Type B pancreatic cell (in vitro differentiated cells): ENCODE results near the gene USP7. TPM values are rescaled to one million over a fixed set of nuclear protein-coding genes. Genes with fewer than 3 reads are reported as not detected.

Experiments used
- DNase-seq: peaks from one replicate; pipeline ENCODE4 v3.0.0; 2021; ENCODE audit warnings: mixed read lengths; ENCODE audit not compliant: unreplicated experiment; ENCODE audit errors: extremely low spot score
- H3K27ac Mint-ChIP-seq: 2 replicates; pipeline ENCODE4 v1.8.0; 2021; ENCODE audit warnings: mild to moderate bottlenecking, mixed read lengths
- H3K27me3 Mint-ChIP-seq: 2 replicates; pipeline ENCODE4 v1.8.0; 2021; ENCODE audit warnings: mixed read lengths
- H3K36me3 Mint-ChIP-seq: 2 replicates; pipeline ENCODE4 v1.8.0; 2021; ENCODE audit warnings: mixed read lengths
- H3K4me1 Mint-ChIP-seq: one replicate; pipeline ENCODE4 v1.8.0; 2021; ENCODE audit warnings: mixed read lengths; ENCODE audit not compliant: unreplicated experiment
- H3K4me3 Mint-ChIP-seq: 2 replicates; pipeline ENCODE4 v1.8.0; 2021; ENCODE audit warnings: mild to moderate bottlenecking, mixed read lengths
- H3K9me3 Mint-ChIP-seq: 2 replicates; pipeline ENCODE4 v1.8.0; 2021; ENCODE audit warnings: mixed read lengths
- total RNA-seq: library from RNA; stranded (reverse); gene quantifications from 2 replicates; pipeline ENCODE4 v1.2.1, GENCODE V29; 2021; ENCODE audit warnings: low replicate concordance
- TF ChIP-seq, protein P1 (sequence below): fragments of 200-600 bp; sonication (generic); conservative IDR thresholded peaks from 2 replicates; pipeline ENCODE4 v1.5.0; 2021; ENCODE audit warnings: antibody characterized with exemption, mild to moderate bottlenecking

Gene USP7
- total RNA-seq, 1 donor from 2014 or later = 118 TPM

DNA sequence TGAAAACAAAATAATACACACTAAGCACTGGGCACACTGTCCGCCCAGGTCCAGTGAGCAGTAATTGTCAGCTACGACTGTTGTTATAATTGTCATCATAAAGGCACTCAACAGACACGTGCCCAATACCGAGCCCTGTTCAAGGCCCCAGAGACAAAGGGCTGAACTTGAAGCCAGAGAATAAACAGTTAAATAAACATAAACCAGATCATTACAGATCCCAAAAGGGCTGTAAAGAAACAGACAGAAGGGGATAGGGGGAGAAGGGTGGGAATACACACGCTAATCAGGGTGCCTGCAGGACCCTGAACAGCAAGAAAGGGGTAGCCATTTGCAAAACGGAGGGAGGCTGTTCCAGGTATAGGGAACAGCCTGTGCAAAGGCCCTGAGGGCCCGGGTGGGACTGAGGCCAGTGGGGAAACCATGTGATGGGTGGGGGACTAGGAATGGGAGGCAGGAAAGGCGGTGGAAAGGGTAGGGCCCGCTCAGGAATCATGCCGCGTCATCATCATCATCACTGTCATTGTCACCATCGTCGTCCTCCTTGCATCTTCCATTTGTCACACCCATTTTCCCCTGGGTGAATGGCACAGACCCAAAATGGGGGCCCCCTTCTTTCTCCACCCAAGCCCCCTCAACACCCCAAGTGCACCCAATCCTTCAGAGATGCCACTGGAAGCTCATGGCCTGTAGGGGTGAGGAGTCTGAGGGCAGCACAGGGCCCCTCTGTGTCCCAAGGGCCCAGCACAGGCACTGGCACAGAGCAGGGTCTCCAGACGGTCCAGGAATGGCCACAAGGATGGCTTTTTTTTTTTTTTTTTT lies 101.2 kb downstream of the USP7 start:
- H3K27ac Mint-ChIP-seq = peak overlapping the region; percentile 66
- DNase-seq = no peak
- H3K4me1 Mint-ChIP-seq = peaks cover 35% of the 10 kb centered on the region
- H3K27me3 Mint-ChIP-seq = no peaks in the 10 kb centered on the region
- H3K9me3 Mint-ChIP-seq = no peaks in the 10 kb centered on the region
- peak overlapping the region; percentile 1 for H3K4me3 Mint-ChIP-seq
- peaks cover 9% of the 10 kb centered on the region for H3K36me3 Mint-ChIP-seq
- TF ChIP-seq, protein P1, sequence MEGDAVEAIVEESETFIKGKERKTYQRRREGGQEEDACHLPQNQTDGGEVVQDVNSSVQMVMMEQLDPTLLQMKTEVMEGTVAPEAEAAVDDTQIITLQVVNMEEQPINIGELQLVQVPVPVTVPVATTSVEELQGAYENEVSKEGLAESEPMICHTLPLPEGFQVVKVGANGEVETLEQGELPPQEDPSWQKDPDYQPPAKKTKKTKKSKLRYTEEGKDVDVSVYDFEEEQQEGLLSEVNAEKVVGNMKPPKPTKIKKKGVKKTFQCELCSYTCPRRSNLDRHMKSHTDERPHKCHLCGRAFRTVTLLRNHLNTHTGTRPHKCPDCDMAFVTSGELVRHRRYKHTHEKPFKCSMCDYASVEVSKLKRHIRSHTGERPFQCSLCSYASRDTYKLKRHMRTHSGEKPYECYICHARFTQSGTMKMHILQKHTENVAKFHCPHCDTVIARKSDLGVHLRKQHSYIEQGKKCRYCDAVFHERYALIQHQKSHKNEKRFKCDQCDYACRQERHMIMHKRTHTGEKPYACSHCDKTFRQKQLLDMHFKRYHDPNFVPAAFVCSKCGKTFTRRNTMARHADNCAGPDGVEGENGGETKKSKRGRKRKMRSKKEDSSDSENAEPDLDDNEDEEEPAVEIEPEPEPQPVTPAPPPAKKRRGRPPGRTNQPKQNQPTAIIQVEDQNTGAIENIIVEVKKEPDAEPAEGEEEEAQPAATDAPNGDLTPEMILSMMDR = no peak

DNA sequence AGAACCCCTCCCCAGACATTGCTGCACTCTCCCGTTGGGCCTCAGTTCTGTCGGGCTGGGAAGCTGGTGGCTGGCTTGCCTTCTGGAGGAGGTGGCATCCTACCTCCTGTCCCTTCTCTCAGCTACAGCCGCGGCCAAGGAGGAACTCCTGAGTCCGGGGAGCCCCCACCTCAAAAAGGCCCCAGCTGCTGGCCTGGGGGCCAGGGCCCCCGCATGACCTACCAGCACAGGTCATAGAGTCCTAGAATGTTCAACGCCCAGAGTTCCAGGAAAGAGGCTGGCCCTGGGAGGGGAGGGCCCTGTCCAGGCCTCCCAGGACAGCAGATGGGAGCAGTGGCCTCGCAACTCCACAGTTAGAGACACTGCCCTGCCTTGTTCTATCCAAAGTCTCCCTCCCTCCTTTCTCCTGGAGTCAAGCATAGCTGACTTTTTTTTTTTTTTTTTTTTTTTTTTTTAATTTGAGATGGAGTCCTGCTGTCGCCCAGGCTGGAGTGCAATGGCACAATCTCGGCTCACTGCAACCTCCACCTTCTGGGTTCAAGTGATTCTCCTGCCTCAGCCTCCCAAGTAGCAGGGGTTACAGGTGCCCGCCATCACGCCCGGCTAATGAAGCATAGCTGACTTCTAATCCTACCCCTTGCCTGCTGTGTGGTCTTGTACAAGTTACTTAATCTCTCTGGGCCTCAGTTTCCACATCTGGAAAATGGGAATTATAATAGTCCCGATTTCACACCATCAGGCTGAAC lies 102.0 kb downstream of the USP7 start:
- peaks cover 29% of the 10 kb centered on the region for H3K4me1 Mint-ChIP-seq
- no peaks in the 10 kb centered on the region for H3K27me3 Mint-ChIP-seq
- no peaks in the 10 kb centered on the region for H3K9me3 Mint-ChIP-seq
- H3K4me3 Mint-ChIP-seq = peak overlapping the region; percentile 28
- DNase-seq = no peak
- H3K27ac Mint-ChIP-seq = peak overlapping the region; percentile 55
- peaks cover 9% of the 10 kb centered on the region for H3K36me3 Mint-ChIP-seq
- TF ChIP-seq, protein P1 = no peak

DNA sequence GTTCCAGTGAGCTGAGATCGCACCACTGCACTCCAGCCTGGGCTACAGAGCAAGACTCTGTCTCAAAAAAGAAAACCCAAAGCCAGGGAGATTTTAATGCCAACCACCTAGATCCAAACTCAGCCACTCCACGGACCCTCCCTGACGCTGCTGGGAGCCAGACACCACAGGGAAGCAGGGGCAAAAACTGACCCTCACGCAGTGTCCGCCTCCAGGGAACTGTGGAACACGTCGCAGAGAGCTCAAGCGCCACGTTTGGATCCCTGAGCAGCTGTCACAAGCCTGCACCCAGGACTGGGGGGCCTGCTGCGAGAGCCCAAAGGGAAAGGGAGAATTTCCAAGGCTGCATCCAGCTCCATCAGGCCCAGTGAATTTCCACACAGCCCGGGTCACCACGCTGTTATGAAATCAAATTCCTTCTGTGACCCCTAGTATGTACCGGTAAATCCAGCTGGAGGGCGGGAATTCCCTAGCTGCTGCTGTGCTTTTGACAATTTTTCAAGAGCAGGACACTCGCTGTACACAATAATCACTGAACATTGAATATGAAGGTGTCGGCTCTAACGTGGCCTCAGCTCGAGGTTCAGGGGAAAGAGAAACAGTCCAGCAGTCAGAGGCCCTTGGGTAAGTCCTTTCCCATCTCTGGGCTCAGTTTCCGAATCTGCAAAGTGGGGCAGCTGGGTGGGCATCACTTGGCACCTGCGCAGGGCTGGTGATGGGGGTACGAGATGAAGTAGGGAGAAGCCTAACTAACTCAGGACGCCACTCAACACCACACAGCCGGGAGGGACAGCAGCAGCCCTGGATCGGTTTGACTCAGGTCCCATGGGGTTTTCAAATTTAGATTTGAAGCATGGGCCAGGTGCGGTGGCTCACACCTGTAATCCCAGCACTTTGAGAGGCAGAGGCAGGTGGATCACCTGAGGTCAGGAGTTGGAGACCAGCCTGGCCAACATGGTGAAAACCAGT lies 103.5 kb downstream of the USP7 start:
- peaks cover 14% of the 10 kb centered on the region for H3K36me3 Mint-ChIP-seq
- no peak for DNase-seq

DNA sequence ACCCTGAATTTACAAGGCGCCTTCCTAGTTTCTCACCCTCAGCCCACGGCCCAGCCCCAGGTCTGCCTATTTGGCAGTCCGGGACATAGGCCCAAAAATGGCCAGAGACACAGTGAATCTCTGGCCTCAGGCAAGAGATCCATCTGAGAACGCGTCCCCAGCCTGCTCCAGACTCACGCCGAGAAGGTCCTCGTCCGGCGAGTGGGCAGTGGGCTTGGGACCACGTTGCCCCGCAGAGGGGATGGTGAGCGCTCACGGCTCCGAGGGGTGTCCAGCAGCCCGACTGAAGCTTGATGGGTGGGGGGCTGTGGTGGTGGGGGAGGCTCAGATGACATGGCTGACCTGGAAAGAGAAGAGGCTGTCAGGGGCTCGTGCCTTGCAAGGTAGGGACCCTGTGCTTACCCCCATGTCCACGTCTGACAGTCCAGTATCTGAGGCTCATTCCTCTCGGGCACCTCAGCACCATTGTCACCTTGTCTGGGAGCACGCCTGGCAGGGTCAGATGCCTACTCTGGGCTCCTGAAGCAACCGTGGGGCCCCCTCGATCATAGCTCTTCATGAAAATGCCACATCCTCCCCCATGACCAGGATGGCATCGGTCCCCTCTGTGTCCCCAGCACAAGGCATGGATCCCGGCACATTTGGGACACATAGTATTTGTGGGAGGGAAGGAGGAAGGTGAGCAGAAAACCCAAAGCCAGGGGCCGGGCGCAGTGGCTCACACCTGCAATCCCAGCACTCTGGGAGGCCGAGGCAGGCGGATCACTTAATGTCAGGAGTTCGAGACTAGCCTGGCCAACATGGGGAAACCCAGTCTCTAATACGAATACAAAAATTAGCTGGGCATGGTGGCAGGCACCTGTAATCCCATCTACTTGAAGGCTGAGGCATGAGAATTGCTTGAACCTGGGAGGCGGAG lies 104.5 kb downstream of the USP7 start:
- Mint-ChIP-seq H3K4me3 (no peak overlapping the region), H3K27me3 (no peaks in the 10 kb centered on the region), H3K27ac (peak overlapping the region; percentile 62), H3K36me3 (peaks cover 18% of the 10 kb centered on the region), H3K4me1 (peaks cover 13% of the 10 kb centered on the region), H3K9me3 (no peaks in the 10 kb centered on the region)
- no peak for DNase-seq
- TF ChIP-seq, protein P1 = no peak

More for the DNA sequence above, 103.5 kb downstream of the USP7 start:
- Mint-ChIP-seq H3K4me1 (peaks cover 18% of the 10 kb centered on the region), H3K4me3 (peak overlapping the region; percentile 14), H3K27ac (peak overlapping the region; percentile 62), H3K27me3 (no peaks in the 10 kb centered on the region), H3K9me3 (no peaks in the 10 kb centered on the region)
- TF ChIP-seq, protein P1 = no peak
